ENCODE data around the gene SVEP1. TPM values are rescaled to one million over a fixed set of nuclear protein-coding genes. Genes with fewer than 3 reads are reported as not detected.

Gene SVEP1
- total RNA-seq, 1 experiment from 2014 or later: 21.9 TPM

- ChIA-PET POLR2A (interaction anchor here (0.5 kb wide), 1 partner anchor 12 kb away, joined by 3 read pairs; no protein-coding TSS in a partner anchor), CTCF (interaction anchor here (0.9 kb wide), 1 partner anchor 141 kb away, joined by 3 read pairs; no protein-coding TSS in a partner anchor)
- no peak for TF ChIP-seq CTCF (IDR thresholded peaks at IDR 0.05; ENCODE audit: unreplicated experiment)
- intact Hi-C loops (cut with micrococcal nuclease): no loop called here
- no TSS peak for BruUV-seq (replicated peaks)
- Mint-ChIP-seq H3K27ac (ENCODE audit: low read depth, unreplicated experiment) (no peak overlapping the region), H3K27me3 (ENCODE audit: insufficient read depth, unreplicated experiment) (no peaks in the 10 kb centered on the region), H3K36me3 (ENCODE audit: insufficient read depth, unreplicated experiment) (no peaks in the 10 kb centered on the region), H3K9me3 (ENCODE audit: unreplicated experiment) (peaks cover 15% of the 10 kb centered on the region), H3K4me1 (ENCODE audit: insufficient read depth, unreplicated experiment) (peaks cover 8% of the 10 kb centered on the region), H3K4me3 (ENCODE audit: unreplicated experiment) (no peak overlapping the region)
- no peak for DNase-seq (ENCODE audit: unreplicated experiment)
These were observed 11.3 kb upstream of the SVEP1 start for GRCh38 chr9:110590816-110591215.

GRCh38 chr9:110588296-110588695 is 8.8 kb upstream of the SVEP1 start:
- no peaks in the 10 kb centered on the region for H3K36me3 Mint-ChIP-seq (ENCODE audit: insufficient read depth, unreplicated experiment)
- peaks cover 9% of the 10 kb centered on the region for H3K4me1 Mint-ChIP-seq (ENCODE audit: insufficient read depth, unreplicated experiment)
- no peaks in the 10 kb centered on the region for H3K27me3 Mint-ChIP-seq (ENCODE audit: insufficient read depth, unreplicated experiment)
- CTCF ChIA-PET: interaction anchor here (0.6 kb wide), 1 partner anchor 340 kb away, joined by 3 read pairs; no protein-coding TSS in a partner anchor
- intact Hi-C loops (cut with micrococcal nuclease): loop anchor here (10.0 kb wide), 1 partner anchor 333 kb away; the partner anchor contains the start of gene TXN
- BruUV-seq (replicated peaks): no TSS peak
- POLR2A ChIA-PET: no interaction called here
- peaks cover 15% of the 10 kb centered on the region for H3K9me3 Mint-ChIP-seq (ENCODE audit: unreplicated experiment)
- no peak overlapping the region for H3K4me3 Mint-ChIP-seq (ENCODE audit: unreplicated experiment)
- H3K27ac Mint-ChIP-seq (ENCODE audit: low read depth, unreplicated experiment): no peak overlapping the region
- no peak for DNase-seq (ENCODE audit: unreplicated experiment)
- TF ChIP-seq CTCF (IDR thresholded peaks at IDR 0.05; ENCODE audit: unreplicated experiment): no peak

- ChIA-PET POLR2A (interaction anchor here (1.1 to 2.1 kb wide), 2 partner anchors 10 to 28 kb away, joined by 3 to 5 read pairs; no protein-coding TSS in a partner anchor), CTCF (interaction anchor here (0.6 to 1.2 kb wide), 7 partner anchors 30 to 361 kb away, joined by 3 to 7 read pairs (median 3); no protein-coding TSS in a partner anchor)
- peak; percentile 59 for DNase-seq (ENCODE audit: unreplicated experiment)
- Mint-ChIP-seq H3K4me1 (ENCODE audit: insufficient read depth, unreplicated experiment) (peaks cover 31% of the 10 kb centered on the region), H3K36me3 (ENCODE audit: insufficient read depth, unreplicated experiment) (no peaks in the 10 kb centered on the region), H3K27ac (ENCODE audit: low read depth, unreplicated experiment) (no peak overlapping the region), H3K4me3 (ENCODE audit: unreplicated experiment) (no peak overlapping the region), H3K27me3 (ENCODE audit: insufficient read depth, unreplicated experiment) (no peaks in the 10 kb centered on the region), H3K9me3 (ENCODE audit: unreplicated experiment) (peaks cover 8% of the 10 kb centered on the region)
- peak; percentile 41 for TF ChIP-seq CTCF (IDR thresholded peaks at IDR 0.05; ENCODE audit: unreplicated experiment)
- no TSS peak for BruUV-seq (replicated peaks)
- intact Hi-C loops (cut with micrococcal nuclease): loop anchor here (1.0 to 10.0 kb wide), 4 partner anchors 131 to 328 kb away; partner anchors contain the start of gene TXN
These were observed 3.7 kb upstream of the SVEP1 start for GRCh38 chr9:110583237-110583636.

GRCh38 chr9:110582156-110582555 is 2.6 kb upstream of the SVEP1 start:
- H3K27me3 Mint-ChIP-seq (ENCODE audit: insufficient read depth, unreplicated experiment): no peaks in the 10 kb centered on the region
- H3K27ac Mint-ChIP-seq (ENCODE audit: low read depth, unreplicated experiment): no peak overlapping the region
- H3K4me3 Mint-ChIP-seq (ENCODE audit: unreplicated experiment): no peak overlapping the region
- ChIA-PET CTCF (interaction anchor here (0.6 to 1.0 kb wide), 6 partner anchors 29 to 884 kb away, joined by 3 to 6 read pairs (median 3); partner anchors contain the start of gene TXN), POLR2A (interaction anchor here (1.1 to 2.1 kb wide), 2 partner anchors 11 to 27 kb away, joined by 3 to 5 read pairs; no protein-coding TSS in a partner anchor)
- intact Hi-C loops (cut with micrococcal nuclease): loop anchor here (5.0 to 10.0 kb wide), 2 partner anchors 230 to 327 kb away; partner anchors contain the start of gene TXN
- H3K36me3 Mint-ChIP-seq (ENCODE audit: insufficient read depth, unreplicated experiment): no peaks in the 10 kb centered on the region
- TF ChIP-seq CTCF (IDR thresholded peaks at IDR 0.05; ENCODE audit: unreplicated experiment): no peak
- H3K4me1 Mint-ChIP-seq (ENCODE audit: insufficient read depth, unreplicated experiment): peaks cover 31% of the 10 kb centered on the region
- peaks cover 8% of the 10 kb centered on the region for H3K9me3 Mint-ChIP-seq (ENCODE audit: unreplicated experiment)
- DNase-seq (ENCODE audit: unreplicated experiment): peak; percentile 36
- BruUV-seq (replicated peaks): no TSS peak

Data from MCF 10A (cell line).